ENCODE measurements around the gene TERC.
"Not testable (repeated sequence)": the region's sequence is repeated elsewhere in the genome, so short reads cannot be mapped to it uniquely, and the experiment has no call there.

The TERC gene

GRCh38 chr3:169771497-169772304 lies 6.8 kb upstream of the TERC start:
- DNase-seq = peak; percentile 73

GRCh38 chr3:169769287-169770181 lies 4.7 kb upstream of the TERC start, which contains the start of gene ACTRT3:
Gene ACTRT3, minus strand, starts transcription at chr3:169769561. Its CDS starts 41 bp downstream, at chr3:169769520.
- DNase-seq = no peak

- no peak for DNase-seq
Observed at GRCh38 chr3:169764312-169764881, 463 bp downstream of the TERC start.

- no peak for DNase-seq
Observed at GRCh38 chr3:169760479-169760878, 4.4 kb downstream of the TERC start.

GRCh38 chr3:169759256-169759655 lies 5.6 kb downstream of the TERC start:
- no peak for DNase-seq

GRCh38 chr3:169758359-169758994 lies 6.4 kb downstream of the TERC start:
- no peak for DNase-seq

GRCh38 chr3:169755488-169755887 lies 9.4 kb downstream of the TERC start:
- no peak for DNase-seq

- DNase-seq = no peak
Observed at GRCh38 chr3:169754711-169755110, 10.1 kb downstream of the TERC start.

- no peak for DNase-seq
Observed at GRCh38 chr3:169751875-169752274, 13.0 kb downstream of the TERC start.

- DNase-seq = no peak
Observed at GRCh38 chr3:169750665-169751064, 14.2 kb downstream of the TERC start.

- DNase-seq = no peak
Observed at GRCh38 chr3:169748670-169749069, 16.2 kb downstream of the TERC start.

- DNase-seq = no peak
Observed at GRCh38 chr3:169746924-169747323, 17.9 kb downstream of the TERC start.

GRCh38 chr3:169744366-169745054 lies 20.4 kb downstream of the TERC start:
- DNase-seq = no peak

GRCh38 chr3:169739067-169739466 lies 25.8 kb downstream of the TERC start:
- no peak for DNase-seq

GRCh38 chr3:169731857-169732256 lies 33.0 kb downstream of the TERC start:
- not testable (repeated sequence) for DNase-seq

GRCh38 chr3:169722724-169723123 lies 42.1 kb downstream of the TERC start:
- no peak for DNase-seq

- DNase-seq = not testable (repeated sequence)
Observed at GRCh38 chr3:169718415-169718814, 46.4 kb downstream of the TERC start.
